Body of pancreas (tissue), 4 donors: ENCODE measurements around the gene ERCC5. TPM values are rescaled to one million over a fixed set of nuclear protein-coding genes. Genes with fewer than 3 reads are reported as not detected.

Experiments used
- ATAC-seq: fragments of 150-250 bp; one replicate; pipeline ENCODE4 v1.9.1; 2016
- DNase-seq, 4 donors: peaks; one replicate each; pipeline ENCODE4 v3.0.0-alpha.2; 2019
- H3K27ac ChIP-seq, 4 donors: fragments of 200-600 bp; sonication (generic); 1 replicate in 3 of 4; 2 replicates in 1 of 4; pipeline versions ENCODE4 v1.5.1 to v1.6.1; 2016 to 2019; ENCODE audit warnings: mild to moderate bottlenecking in 1 of 4, mixed read lengths in 1 of 4, moderate library complexity in 1 of 4
- H3K27me3 ChIP-seq, 2 donors: fragments of 200-600 bp; sonication (generic); one replicate each; pipeline ENCODE4 v1.6.0; 2016; ENCODE audit warnings: mild to moderate bottlenecking in 1 of 2
- H3K36me3 ChIP-seq, 2 donors: fragments of 200-600 bp; sonication (generic); replicated peaks in 1 of 2; 2 replicates each; pipeline ENCODE4 v1.5.1; 2016; ENCODE audit warnings: low read depth in 2 of 2; ENCODE audit not compliant: insufficient read depth in 1 of 2
- H3K4me1 ChIP-seq: fragments of 200-600 bp; sonication (generic); one replicate; pipeline ENCODE4 v1.6.0; 2016
- H3K4me3 ChIP-seq, 2 donors: fragments of 200-600 bp; sonication (generic); 1 replicate in 1 of 2; 2 replicates in 1 of 2; pipeline ENCODE4 v1.5.1; 2016 to 2019
- H3K9me3 ChIP-seq, 3 donors: fragments of 200-600 bp; sonication (generic); 1 replicate in 2 of 3; 2 replicates in 1 of 3; pipeline ENCODE4 v1.5.1; 2016
- POLR2A ChIP-seq, 3 donors: fragments of 450-650 bp; IDR thresholded peaks; one replicate each; pipeline ENCODE4 v1.6.1; 2016; ENCODE audit warnings: antibody characterized with exemption in 3 of 3, mild to moderate bottlenecking in 2 of 3
- WGBS, 2 donors: methylation state at CpG; one replicate each; pipeline ENCODE4 v1.1.5; 2017; 5-methylcytosine and 5-hydroxymethylcytosine counted together
- intact Hi-C: fragments of 100-400 bp; cut with DNase I; formaldehyde crosslinking; loops from one replicate; pipeline ENCODE4 v1.15.1; 2023
- total RNA-seq, 2 donors: library from RNA; depleted of rRNA; stranded (reverse); fragments of >200 nt; gene quantifications; one replicate each; pipeline ENCODE4 v1.1.0, GENCODE V29; 2016
- TF ChIP-seq, protein P1 (sequence below), 7 experiments: fragments of 450-650 bp in 4 of 7; fragments of 200-600 bp in 3 of 7; sonication (generic) in 3 of 7; IDR thresholded peaks; one replicate each; pipeline ENCODE4 v1.5.1; 2016 to 2019; ENCODE audit warnings: antibody characterized with exemption in 7 of 7

The ERCC5 gene
- total RNA-seq, 2 donors from 2014 or later = 31.9 to 42.8 TPM

DNA sequence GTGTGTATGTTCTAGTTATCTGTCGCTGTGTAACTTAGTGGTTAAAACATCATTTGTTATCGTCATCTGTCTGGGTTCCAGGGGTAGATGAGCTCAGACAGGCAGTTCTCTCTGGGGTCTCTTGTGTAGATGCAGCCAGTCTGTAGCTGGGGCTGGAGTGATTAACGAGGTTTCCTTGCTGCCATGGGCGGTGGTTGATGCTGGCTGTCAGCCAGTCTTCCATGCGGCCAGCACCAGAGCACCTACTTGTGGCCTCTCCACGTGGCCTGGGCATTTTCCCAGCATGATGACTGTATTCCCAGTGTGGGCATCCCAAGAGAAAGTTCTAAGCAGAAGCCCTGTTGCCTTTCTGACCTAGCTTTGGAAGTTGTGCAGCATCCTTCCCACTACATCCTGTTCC lies 10.7 kb downstream of the ERCC5 start:
- H3K4me3 ChIP-seq = no peak overlapping the region
- TF ChIP-seq POLR2A (IDR thresholded peaks at IDR 0.05) = no peak
- TF ChIP-seq, protein P1, sequence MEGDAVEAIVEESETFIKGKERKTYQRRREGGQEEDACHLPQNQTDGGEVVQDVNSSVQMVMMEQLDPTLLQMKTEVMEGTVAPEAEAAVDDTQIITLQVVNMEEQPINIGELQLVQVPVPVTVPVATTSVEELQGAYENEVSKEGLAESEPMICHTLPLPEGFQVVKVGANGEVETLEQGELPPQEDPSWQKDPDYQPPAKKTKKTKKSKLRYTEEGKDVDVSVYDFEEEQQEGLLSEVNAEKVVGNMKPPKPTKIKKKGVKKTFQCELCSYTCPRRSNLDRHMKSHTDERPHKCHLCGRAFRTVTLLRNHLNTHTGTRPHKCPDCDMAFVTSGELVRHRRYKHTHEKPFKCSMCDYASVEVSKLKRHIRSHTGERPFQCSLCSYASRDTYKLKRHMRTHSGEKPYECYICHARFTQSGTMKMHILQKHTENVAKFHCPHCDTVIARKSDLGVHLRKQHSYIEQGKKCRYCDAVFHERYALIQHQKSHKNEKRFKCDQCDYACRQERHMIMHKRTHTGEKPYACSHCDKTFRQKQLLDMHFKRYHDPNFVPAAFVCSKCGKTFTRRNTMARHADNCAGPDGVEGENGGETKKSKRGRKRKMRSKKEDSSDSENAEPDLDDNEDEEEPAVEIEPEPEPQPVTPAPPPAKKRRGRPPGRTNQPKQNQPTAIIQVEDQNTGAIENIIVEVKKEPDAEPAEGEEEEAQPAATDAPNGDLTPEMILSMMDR (IDR thresholded peaks at IDR 0.05) = no peak
- no peak overlapping the region for H3K27ac ChIP-seq
- 27 to 37% methylated on average over 6 of the region's 6 CpGs for WGBS, 2 donors
- H3K4me1 ChIP-seq = no peaks in the 10 kb centered on the region
- no peaks in the 10 kb centered on the region for H3K27me3 ChIP-seq
- H3K36me3 ChIP-seq = peaks cover 7 to 40% of the 10 kb centered on the region in 2 donors
- H3K9me3 ChIP-seq = no peaks in the 10 kb centered on the region
- DNase-seq (peak in 2 of 4 donors; percentile 33 to 50), ATAC-seq (no peak)
- intact Hi-C loops = no loop called here

- H3K27ac ChIP-seq = no peak overlapping the region
- no peak for ATAC-seq
- intact Hi-C loops = no loop called here
- peaks cover 21 to 66% of the 10 kb centered on the region in 2 donors for H3K36me3 ChIP-seq
- no peak overlapping the region for H3K4me3 ChIP-seq
- no peaks in the 10 kb centered on the region for H3K4me1 ChIP-seq
- no peak for DNase-seq
- no peaks in the 10 kb centered on the region for H3K27me3 ChIP-seq
- TF ChIP-seq, protein P1 (IDR thresholded peaks at IDR 0.05) = no peak
- no peak for TF ChIP-seq POLR2A (IDR thresholded peaks at IDR 0.05)
- 87 to 91% methylated on average over 13 of the region's 13 CpGs for WGBS, 2 donors
- no peaks in the 10 kb centered on the region for H3K9me3 ChIP-seq
Measured at GRCh38 chr13:102862624-102863210, 16.9 kb downstream of the ERCC5 start.

DNA sequence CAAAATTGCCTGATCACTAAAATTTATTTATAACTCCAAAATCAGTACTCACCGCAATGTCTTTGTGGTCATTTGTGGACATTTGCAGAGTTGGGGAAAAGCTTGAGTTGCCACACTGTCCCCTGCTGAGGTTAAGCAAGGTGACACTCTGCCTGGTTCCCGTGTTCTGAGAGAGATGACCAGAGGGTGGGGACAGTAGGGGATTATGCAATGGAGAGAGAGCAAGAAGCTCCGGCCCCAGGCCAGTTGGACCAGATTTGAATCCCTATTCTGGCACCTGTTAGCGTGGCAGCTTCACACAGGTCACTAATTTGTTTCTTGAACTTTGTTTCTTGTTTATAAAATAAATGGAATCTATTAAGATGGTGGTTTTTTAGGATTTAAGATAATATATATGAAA lies 17.8 kb downstream of the ERCC5 start:
- no peaks in the 10 kb centered on the region for H3K27me3 ChIP-seq
- WGBS, 2 donors = 67 to 72% methylated on average over 4 of the region's 4 CpGs
- TF ChIP-seq, protein P1 (IDR thresholded peaks at IDR 0.05) = no peak
- no peak for TF ChIP-seq POLR2A (IDR thresholded peaks at IDR 0.05)
- H3K9me3 ChIP-seq = no peaks in the 10 kb centered on the region
- H3K27ac ChIP-seq = no peak overlapping the region
- H3K4me1 ChIP-seq = no peaks in the 10 kb centered on the region
- no peak for ATAC-seq
- H3K36me3 ChIP-seq = peaks cover 20 to 61% of the 10 kb centered on the region in 2 donors
- no peak for DNase-seq
- H3K4me3 ChIP-seq = no peak overlapping the region
- intact Hi-C loops = no loop called here

DNA sequence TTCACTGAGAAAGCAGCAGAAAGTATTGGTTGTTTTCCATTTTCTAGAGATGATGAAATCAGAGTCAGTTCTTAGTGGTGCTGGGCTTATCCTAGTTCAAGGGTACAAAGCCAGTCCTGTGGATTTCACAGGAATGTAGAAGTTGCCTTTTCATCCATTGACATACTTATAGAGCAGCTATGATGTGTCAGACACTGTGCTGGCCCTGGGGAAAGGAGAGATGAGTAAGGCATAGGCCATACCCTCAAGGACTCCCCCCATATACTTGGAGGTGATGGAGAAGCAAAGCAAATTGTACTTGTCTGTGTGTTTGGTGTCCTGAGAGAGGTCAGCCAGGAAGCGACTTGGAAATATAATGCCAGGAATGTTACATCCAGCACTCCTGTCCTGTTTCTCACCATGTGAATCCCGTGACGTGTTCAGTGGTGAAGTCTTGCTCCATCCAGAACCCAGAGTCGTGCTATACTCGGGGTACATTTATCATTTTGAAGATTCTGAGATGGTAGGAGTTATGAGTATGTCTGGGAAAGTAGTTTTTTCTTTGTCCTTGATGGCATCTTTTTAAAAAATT lies 22.6 kb downstream of the ERCC5 start:
- H3K4me1 ChIP-seq = peaks cover 6% of the 10 kb centered on the region
- ATAC-seq (no peak), DNase-seq (no peak)
- TF ChIP-seq, protein P1 (IDR thresholded peaks at IDR 0.05) = no peak
- no peak for TF ChIP-seq POLR2A (IDR thresholded peaks at IDR 0.05)
- 84 to 90% methylated on average over 5 of the region's 5 CpGs for WGBS, 2 donors
- H3K27ac ChIP-seq = no peak overlapping the region
- H3K9me3 ChIP-seq = no peaks in the 10 kb centered on the region
- intact Hi-C loops = no loop called here
- no peaks in the 10 kb centered on the region for H3K27me3 ChIP-seq
- H3K36me3 ChIP-seq = peaks cover 14 to 36% of the 10 kb centered on the region in 2 donors
- H3K4me3 ChIP-seq = no peak overlapping the region
